Measurements from ENCODE around the gene LARGE2.

GRCh38 chr11:45959851-45960250 is 37.4 kb downstream of the LARGE2 start:
- TF ChIP-seq, protein P1, sequence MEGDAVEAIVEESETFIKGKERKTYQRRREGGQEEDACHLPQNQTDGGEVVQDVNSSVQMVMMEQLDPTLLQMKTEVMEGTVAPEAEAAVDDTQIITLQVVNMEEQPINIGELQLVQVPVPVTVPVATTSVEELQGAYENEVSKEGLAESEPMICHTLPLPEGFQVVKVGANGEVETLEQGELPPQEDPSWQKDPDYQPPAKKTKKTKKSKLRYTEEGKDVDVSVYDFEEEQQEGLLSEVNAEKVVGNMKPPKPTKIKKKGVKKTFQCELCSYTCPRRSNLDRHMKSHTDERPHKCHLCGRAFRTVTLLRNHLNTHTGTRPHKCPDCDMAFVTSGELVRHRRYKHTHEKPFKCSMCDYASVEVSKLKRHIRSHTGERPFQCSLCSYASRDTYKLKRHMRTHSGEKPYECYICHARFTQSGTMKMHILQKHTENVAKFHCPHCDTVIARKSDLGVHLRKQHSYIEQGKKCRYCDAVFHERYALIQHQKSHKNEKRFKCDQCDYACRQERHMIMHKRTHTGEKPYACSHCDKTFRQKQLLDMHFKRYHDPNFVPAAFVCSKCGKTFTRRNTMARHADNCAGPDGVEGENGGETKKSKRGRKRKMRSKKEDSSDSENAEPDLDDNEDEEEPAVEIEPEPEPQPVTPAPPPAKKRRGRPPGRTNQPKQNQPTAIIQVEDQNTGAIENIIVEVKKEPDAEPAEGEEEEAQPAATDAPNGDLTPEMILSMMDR (IDR thresholded peaks at IDR 0.05), result no peak
- TF ChIP-seq EP300 (IDR thresholded peaks at IDR 0.05; ENCODE audit: low read depth) (no peak), POLR2AphosphoS5 (IDR thresholded peaks at IDR 0.05) (no peak)

Measured in transverse colon (tissue), 4 donors.